Medulla oblongata (tissue), 1 donor: ENCODE measurements around the gene AMMECR1.
"Not testable (repeated sequence)": the region's sequence is repeated elsewhere in the genome, so short reads cannot be mapped to it uniquely, and the experiment has no call there.

Experiments used
- DNase-seq: peaks from one replicate; pipeline ENCODE4 v3.0.0-alpha.2; 2015; ENCODE audit errors: extremely low spot score

The AMMECR1 gene

GRCh38 chrX:110171442-110171841 is 146.4 kb downstream of the AMMECR1 start:
- DNase-seq: no peak

GRCh38 chrX:110170029-110170428 is 147.9 kb downstream of the AMMECR1 start:
- no peak for DNase-seq

- DNase-seq: no peak
These were observed 149.3 kb downstream of the AMMECR1 start for GRCh38 chrX:110168585-110168984.

- peak; percentile 15 for DNase-seq
These were observed 149.9 kb downstream of the AMMECR1 start for GRCh38 chrX:110167952-110168451.

- DNase-seq: no peak
These were observed 154.4 kb downstream of the AMMECR1 start for GRCh38 chrX:110163488-110163887.

GRCh38 chrX:110162867-110163266 is 155.0 kb downstream of the AMMECR1 start:
- no peak for DNase-seq

GRCh38 chrX:110162131-110162530 is 155.8 kb downstream of the AMMECR1 start:
- DNase-seq: no peak

GRCh38 chrX:110161361-110161686 is 156.6 kb downstream of the AMMECR1 start:
- DNase-seq: no peak

GRCh38 chrX:110159865-110160264 is 158.0 kb downstream of the AMMECR1 start:
- no peak for DNase-seq

GRCh38 chrX:110159235-110159634 is 158.7 kb downstream of the AMMECR1 start:
- no peak for DNase-seq

GRCh38 chrX:110157444-110157843 is 160.4 kb downstream of the AMMECR1 start:
- DNase-seq: no peak

- DNase-seq: no peak
These were observed 161.6 kb downstream of the AMMECR1 start for GRCh38 chrX:110156167-110156754.

- no peak for DNase-seq
These were observed 162.1 kb downstream of the AMMECR1 start for GRCh38 chrX:110155759-110156158.

- DNase-seq: not testable (repeated sequence)
These were observed 163.6 kb downstream of the AMMECR1 start for GRCh38 chrX:110154328-110154727.

- no peak for DNase-seq
These were observed 164.0 kb downstream of the AMMECR1 start for GRCh38 chrX:110153896-110154295.

- DNase-seq: no peak
These were observed 164.6 kb downstream of the AMMECR1 start for GRCh38 chrX:110153244-110153643.

- peak; percentile 66 for DNase-seq
These were observed 171.4 kb downstream of the AMMECR1 start for GRCh38 chrX:110146521-110146920.

GRCh38 chrX:110145854-110146253 is 172.0 kb downstream of the AMMECR1 start:
- peak; percentile 23 for DNase-seq

- DNase-seq: no peak
These were observed 172.6 kb downstream of the AMMECR1 start for GRCh38 chrX:110145311-110145710.
